GM23338 (cell line): ENCODE measurements around the gene EPHA6. TPM values are rescaled to one million over a fixed set of nuclear protein-coding genes. Genes with fewer than 3 reads are reported as not detected.

ENCODE experiments used
- ATAC-seq: fragments of 200-7000 bp; cut with Tn5 transposase; 3 replicates; pipeline ENCODE4 v1.9.1; 2020
- DNase-seq: peaks from one replicate; pipeline ENCODE4 v3.0.0-alpha.2; 2015; ENCODE audit warnings: low spot score
- H2AFZ ChIP-seq: fragments of 200-600 bp; sonication (generic); 2 replicates; pipeline ENCODE4 v1.8.0; 2016; ENCODE audit warnings: antibody characterized with exemption, mild to moderate bottlenecking, moderate library complexity
- H3F3A ChIP-seq: fragments of 200-600 bp; sonication (generic); replicated peaks from 2 replicates; pipeline ENCODE4 v1.8.0; 2017; ENCODE audit warnings: antibody characterized with exemption, mixed run types, low read depth
- H3K27ac ChIP-seq: fragments of 200-600 bp; sonication (generic); 2 replicates; pipeline ENCODE4 v1.6.1; 2016; ENCODE audit warnings: low read depth
- H3K27me3 ChIP-seq: fragments of 200-600 bp; sonication (generic); 2 replicates; pipeline ENCODE4 v1.8.0; 2016; ENCODE audit warnings: mild to moderate bottlenecking, mixed run types, moderate library complexity; ENCODE audit not compliant: insufficient read depth
- H3K36me3 ChIP-seq: fragments of 200-600 bp; sonication (generic); 2 replicates; pipeline ENCODE4 v1.8.0; 2016; ENCODE audit warnings: mild to moderate bottlenecking; ENCODE audit not compliant: insufficient read depth
- H3K4me1 ChIP-seq: fragments of 200-600 bp; sonication (generic); 2 replicates; pipeline ENCODE4 v1.8.0; 2016; ENCODE audit warnings: mild to moderate bottlenecking, moderate library complexity; ENCODE audit not compliant: insufficient read depth
- H3K4me2 ChIP-seq: fragments of 200-600 bp; sonication (generic); 2 replicates; pipeline ENCODE4 v1.7.1; 2017; ENCODE audit warnings: mixed run types
- H3K4me3 ChIP-seq: fragments of 200-600 bp; sonication (generic); 2 replicates; pipeline ENCODE4 v1.6.1; 2016; ENCODE audit warnings: mixed run types
- H3K79me2 ChIP-seq: fragments of 200-600 bp; sonication (generic); replicated peaks from 2 replicates; pipeline ENCODE4 v1.8.0; 2017; ENCODE audit warnings: mild to moderate bottlenecking; ENCODE audit not compliant: insufficient read depth
- H3K9me2 ChIP-seq: fragments of 200-600 bp; sonication (generic); 2 replicates; pipeline ENCODE4 v1.8.0; 2017; ENCODE audit not compliant: insufficient read depth
- H4K20me1 ChIP-seq: fragments of 200-600 bp; sonication (generic); replicated peaks from 2 replicates; pipeline ENCODE4 v1.8.0; 2017; ENCODE audit warnings: mild to moderate bottlenecking; ENCODE audit not compliant: insufficient read depth
- H3K27ac Mint-ChIP-seq: 2 replicates; pipeline ENCODE4 v1.8.0; 2020; ENCODE audit warnings: inconsistent platforms, mild to moderate bottlenecking, moderate library complexity, mixed read lengths
- H3K27me3 Mint-ChIP-seq: 3 replicates; pipeline ENCODE4 v1.8.0; 2022; ENCODE audit warnings: low read depth, mild to moderate bottlenecking, moderate library complexity, mixed read lengths, inconsistent platforms; ENCODE audit not compliant: insufficient read depth, poor library complexity
- H3K36me3 Mint-ChIP-seq: 3 replicates; pipeline ENCODE4 v1.8.0; 2021; ENCODE audit warnings: low read depth, mild to moderate bottlenecking, inconsistent platforms, moderate library complexity, mixed read lengths
- H3K4me1 Mint-ChIP-seq: 3 replicates; pipeline ENCODE4 v1.8.0; 2020; ENCODE audit warnings: mild to moderate bottlenecking, inconsistent platforms, mixed read lengths
- H3K4me3 Mint-ChIP-seq: 3 replicates; pipeline ENCODE4 v1.8.0; 2021; ENCODE audit warnings: moderate library complexity, mild to moderate bottlenecking, inconsistent platforms, mixed read lengths
- H3K9me3 Mint-ChIP-seq: 3 replicates; pipeline ENCODE4 v1.8.0; 2020; ENCODE audit warnings: moderate library complexity, mild to moderate bottlenecking, inconsistent platforms, mixed read lengths
- CREB1 ChIP-seq: fragments of 250-450 bp; sonication (Bioruptor Pico); IDR thresholded peaks from 2 replicates; pipeline ENCODE4 v1.5.0; 2020; ENCODE audit warnings: low read depth, mild to moderate bottlenecking, moderate library complexity
- CTCF ChIP-seq, 2 experiments: fragments of 200-600 bp in 1 of 2; sonication (generic) in 1 of 2; conservative IDR thresholded peaks; 2 replicates each; pipeline versions ENCODE4 v1.5.1 to v1.6.1; 2016 to 2017; ENCODE audit warnings: antibody characterized with exemption in 2 of 2, low read depth in 2 of 2, mild to moderate bottlenecking in 2 of 2, moderate library complexity in 1 of 2
- ETS1 ChIP-seq: IDR thresholded peaks from 2 replicates; pipeline ENCODE4 v1.6.1; 2016; ENCODE audit warnings: antibody characterized with exemption
- EZH2 ChIP-seq: fragments of 200-600 bp; sonication (generic); IDR thresholded peaks from one replicate; pipeline ENCODE4 v1.8.0; 2017; ENCODE audit warnings: antibody characterized with exemption, mild to moderate bottlenecking, low read depth; ENCODE audit not compliant: unreplicated experiment
- EZH2phosphoT487 ChIP-seq: fragments of 200-600 bp; sonication (generic); IDR thresholded peaks from one replicate; pipeline ENCODE4 v1.8.1; 2018; ENCODE audit warnings: antibody characterized with exemption; ENCODE audit not compliant: unreplicated experiment
- JUNB ChIP-seq: IDR thresholded peaks from one replicate; pipeline ENCODE4 v1.6.1; 2016; ENCODE audit warnings: antibody characterized with exemption; ENCODE audit not compliant: unreplicated experiment
- NANOG ChIP-seq: IDR thresholded peaks from 2 replicates; pipeline ENCODE4 v1.6.1; 2016; ENCODE audit warnings: antibody characterized with exemption, borderline replicate concordance
- POLR2AphosphoS5 ChIP-seq: IDR thresholded peaks from 2 replicates; pipeline ENCODE4 v1.6.1; 2016; ENCODE audit warnings: antibody characterized with exemption, low read depth
- REST ChIP-seq: IDR thresholded peaks from one replicate; pipeline ENCODE4 v1.6.1; 2018; ENCODE audit warnings: antibody characterized with exemption; ENCODE audit not compliant: unreplicated experiment
- STAT1 ChIP-seq: IDR thresholded peaks from one replicate; pipeline ENCODE4 v1.6.1; 2016; ENCODE audit warnings: antibody characterized with exemption; ENCODE audit not compliant: unreplicated experiment
- ZNF114 ChIP-seq: fragments of 250-450 bp; sonication (Bioruptor Pico); IDR thresholded peaks from 2 replicates; pipeline ENCODE4 v1.5.0; 2020; ENCODE audit warnings: mild to moderate bottlenecking, moderate library complexity
- ZNF331 ChIP-seq: fragments of 250-450 bp; sonication (Bioruptor Pico); IDR thresholded peaks from 2 replicates; pipeline ENCODE4 v1.5.0; 2020; ENCODE audit warnings: low read depth, mild to moderate bottlenecking, moderate library complexity
- ZNF462 ChIP-seq: fragments of 250-450 bp; sonication (Bioruptor Pico); IDR thresholded peaks from 2 replicates; pipeline ENCODE4 v1.5.0; 2020; ENCODE audit warnings: mild to moderate bottlenecking, moderate library complexity
- polyA plus RNA-seq: library from polyadenylated mRNA; unstranded; fragments of >200 nt; fragmentation: Nextera tagmentation; extraction: Ambion mirVana; gene quantifications from 2 replicates; pipeline ENCODE4 v1.2.1, GENCODE V29; 2016
- total RNA-seq: library from RNA; depleted of rRNA; stranded (reverse); fragments of >200 nt; shearing (Covaris generic); gene quantifications from 2 replicates; pipeline ENCODE4 v1.2.3, GENCODE V29; 2014

EPHA6 gene
- total and polyA plus RNA-seq, 2 experiments from 2014 or later: 0.37 to 2.6 TPM

- Histone ChIP-seq H4K20me1 (no peaks in the 10 kb centered on the region), H3K4me3 (no peak overlapping the region), H3K9me2 (no peaks in the 10 kb centered on the region), H3K4me2 (no peak overlapping the region), H3K27ac (no peak overlapping the region), H3K79me2 (no peaks in the 10 kb centered on the region), H3K27me3 (no peaks in the 10 kb centered on the region), H2AFZ (no peak overlapping the region), H3F3A (no peaks in the 10 kb centered on the region), H3K4me1 (no peaks in the 10 kb centered on the region), H3K36me3 (no peaks in the 10 kb centered on the region)
- no peaks in the 10 kb centered on the region for H3K36me3 Mint-ChIP-seq
- H3K27ac Mint-ChIP-seq: no peak overlapping the region
- no peaks in the 10 kb centered on the region for H3K27me3 Mint-ChIP-seq
- no peak overlapping the region for H3K4me3 Mint-ChIP-seq
- H3K4me1 Mint-ChIP-seq: no peaks in the 10 kb centered on the region; the same call in 2 of the 3 replicates
- DNase-seq: no peak
- no peaks in the 10 kb centered on the region for H3K9me3 Mint-ChIP-seq
- ATAC-seq: no peak
- TF ChIP-seq CTCF (conservative IDR thresholded peaks at IDR 0.05; ENCODE audit: low read depth in 2 of 2) (no peak), JUNB (no peak), STAT1 (no peak), POLR2AphosphoS5 (no peak), ETS1 (no peak), EZH2phosphoT487 (no peak), REST (no peak), NANOG (no peak), ZNF331 (CRISPR knock-in tag) (no peak), ZNF462 (no peak), CREB1 (CRISPR knock-in tag) (no peak), ZNF114 (CRISPR knock-in tag) (no peak), EZH2 (no peak)
Measured at GRCh38 chr3:96959901-96960641, 145.7 kb downstream of the EPHA6 start.
